HG03432 (cell line): ENCODE data around the gene DHX34.
"Not testable (repeated sequence)": the region's sequence is repeated elsewhere in the genome, so short reads cannot be mapped to it uniquely, and the experiment has no call there.

ENCODE experiments used
- ATAC-seq: cut with Tn5 transposase; IDR thresholded peaks from one replicate; pipeline ENCODE4 v1.9.1; 2021; ENCODE audit warnings: mild to moderate bottlenecking, moderate library complexity; ENCODE audit not compliant: unreplicated experiment

DHX34 gene

DNA sequence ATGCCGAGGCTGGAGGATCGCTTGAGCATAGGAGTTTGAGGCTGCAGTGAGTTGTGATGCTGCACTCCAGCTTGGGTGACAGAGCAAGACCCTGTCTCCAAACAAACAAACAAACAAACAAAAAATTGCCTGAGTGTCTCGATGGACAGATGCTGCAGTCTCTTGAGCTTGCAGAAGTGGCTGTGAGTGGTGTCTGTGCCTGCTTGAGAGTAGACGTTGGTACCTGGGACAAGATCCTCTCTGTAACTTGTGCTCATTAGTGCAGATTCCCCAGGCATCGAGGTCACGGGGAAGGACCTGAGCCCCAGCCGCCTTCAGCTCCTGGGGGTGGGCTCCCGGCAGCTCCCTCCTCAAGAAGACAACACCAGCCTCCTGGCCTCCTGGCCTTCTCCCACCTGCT lies 25.7 kb upstream of the DHX34 start:
- no peak for ATAC-seq

DNA sequence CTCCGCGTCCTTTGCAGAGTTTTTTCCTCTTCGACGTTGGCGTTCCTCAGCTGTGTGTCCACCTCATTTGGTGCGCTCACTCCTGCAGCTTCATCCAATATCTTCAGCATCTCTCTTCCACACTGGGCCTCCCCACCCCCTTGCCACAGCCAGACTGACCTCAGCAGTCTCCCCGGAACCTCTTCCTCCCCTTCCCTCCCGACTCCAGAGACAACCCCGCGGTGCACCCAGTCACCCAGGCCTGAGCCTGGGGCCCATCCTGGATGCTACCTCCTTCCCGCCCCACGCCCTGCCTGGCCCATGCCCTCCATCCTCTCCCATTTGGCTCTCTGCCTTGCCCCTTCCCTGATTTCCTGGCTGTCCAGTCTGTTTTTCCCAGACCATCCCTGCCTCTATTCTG lies 25.2 kb upstream of the DHX34 start:
- ATAC-seq = no peak

DNA sequence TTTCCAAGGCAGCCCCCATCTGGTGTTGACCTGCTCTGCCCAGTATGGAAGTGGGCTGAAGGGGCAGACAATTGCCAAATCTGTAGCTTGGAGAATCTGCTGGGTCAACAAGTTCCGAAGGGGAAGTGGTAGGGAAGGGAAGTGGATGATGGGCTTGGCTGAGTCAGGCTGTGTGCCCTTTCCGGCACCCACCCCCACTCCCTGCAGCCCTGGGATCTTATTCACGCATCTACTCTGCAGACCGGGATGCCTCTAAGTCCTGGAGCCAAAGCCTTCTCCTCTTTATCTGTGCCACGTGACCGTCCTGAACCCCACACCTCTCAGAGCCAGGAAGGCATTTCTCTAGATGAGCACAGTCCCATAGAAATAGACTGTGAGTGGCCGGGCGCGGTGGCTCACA lies 24.6 kb upstream of the DHX34 start:
- no peak for ATAC-seq

DNA sequence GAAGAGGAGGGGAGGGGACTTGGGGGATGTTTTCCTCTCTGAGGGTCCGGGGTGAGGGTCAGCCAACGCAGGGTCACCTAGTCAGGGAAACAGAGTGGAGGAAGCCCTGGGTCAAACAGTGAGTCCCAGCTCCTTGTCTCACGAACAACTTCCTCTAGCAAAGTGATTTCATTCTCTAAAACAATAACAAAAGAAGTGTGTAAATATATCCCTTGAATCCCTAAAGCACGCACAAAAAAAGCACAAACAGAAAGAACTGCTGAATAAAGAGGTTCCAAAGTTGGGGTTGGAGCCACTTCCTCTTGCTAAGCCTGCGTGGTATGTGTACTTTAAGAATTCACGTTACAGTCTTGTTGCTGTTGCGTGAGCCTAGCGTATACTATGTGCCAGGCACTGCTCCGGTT lies 18.6 kb upstream of the DHX34 start:
- no peak for ATAC-seq

- no peak for ATAC-seq
Observed at GRCh38 chr19:47331490-47331889, 17.6 kb upstream of the DHX34 start.

GRCh38 chr19:47331931-47332547 lies 17.1 kb upstream of the DHX34 start, which contains the start of gene C5AR2:
C5AR2 (plus strand) TSS chr19:47332175; CDS start chr19:47340800, 8,625 bp downstream.
- ATAC-seq = no peak

DNA sequence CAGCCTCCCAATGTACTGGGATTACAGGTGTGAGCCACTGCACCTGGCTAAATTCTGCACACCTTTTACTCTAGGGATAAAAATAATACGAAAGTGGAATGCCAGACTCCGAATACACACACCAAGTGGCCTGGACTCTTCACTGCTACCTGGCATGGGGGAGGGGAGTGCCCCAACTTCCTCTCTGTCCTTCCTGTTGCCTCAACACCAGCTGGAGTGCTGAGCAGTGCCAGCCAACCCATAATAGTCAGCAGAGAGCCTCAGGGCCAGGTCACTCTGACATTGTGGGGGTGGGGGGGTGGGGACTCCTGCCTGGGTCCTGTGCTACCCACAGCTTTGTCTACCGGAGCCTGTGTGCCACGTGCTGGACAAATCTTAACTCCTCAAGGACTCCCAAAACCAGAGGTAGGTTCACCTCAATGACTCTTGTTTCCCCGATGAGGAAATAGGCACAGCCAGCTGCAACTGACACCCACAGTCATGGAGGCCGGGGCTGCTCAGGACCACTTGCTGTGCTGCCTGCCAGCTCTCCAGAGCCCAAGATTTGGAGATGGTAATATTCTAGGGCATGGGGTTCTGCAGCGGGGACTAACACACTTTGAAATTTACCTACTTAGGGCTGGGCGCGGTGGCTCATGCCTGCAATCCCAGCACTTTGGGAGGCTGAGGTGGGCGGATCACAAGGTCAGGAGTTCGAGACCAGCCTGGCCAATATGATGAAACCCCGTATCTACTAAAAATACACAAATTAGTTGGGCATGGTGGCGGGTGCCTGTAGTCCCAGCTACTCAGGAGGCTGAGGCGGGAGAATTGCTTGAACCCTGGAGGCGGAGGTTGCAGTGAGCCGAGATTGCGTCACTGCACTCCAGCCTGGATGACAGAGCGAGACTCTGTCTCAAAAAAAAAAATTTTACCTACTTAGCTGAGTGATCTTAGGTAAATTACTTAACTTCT lies 12.1 kb upstream of the DHX34 start:
- ATAC-seq = not testable (repeated sequence)

GRCh38 chr19:47339196-47339880 lies 9.8 kb upstream of the DHX34 start:
- no peak for ATAC-seq

DNA sequence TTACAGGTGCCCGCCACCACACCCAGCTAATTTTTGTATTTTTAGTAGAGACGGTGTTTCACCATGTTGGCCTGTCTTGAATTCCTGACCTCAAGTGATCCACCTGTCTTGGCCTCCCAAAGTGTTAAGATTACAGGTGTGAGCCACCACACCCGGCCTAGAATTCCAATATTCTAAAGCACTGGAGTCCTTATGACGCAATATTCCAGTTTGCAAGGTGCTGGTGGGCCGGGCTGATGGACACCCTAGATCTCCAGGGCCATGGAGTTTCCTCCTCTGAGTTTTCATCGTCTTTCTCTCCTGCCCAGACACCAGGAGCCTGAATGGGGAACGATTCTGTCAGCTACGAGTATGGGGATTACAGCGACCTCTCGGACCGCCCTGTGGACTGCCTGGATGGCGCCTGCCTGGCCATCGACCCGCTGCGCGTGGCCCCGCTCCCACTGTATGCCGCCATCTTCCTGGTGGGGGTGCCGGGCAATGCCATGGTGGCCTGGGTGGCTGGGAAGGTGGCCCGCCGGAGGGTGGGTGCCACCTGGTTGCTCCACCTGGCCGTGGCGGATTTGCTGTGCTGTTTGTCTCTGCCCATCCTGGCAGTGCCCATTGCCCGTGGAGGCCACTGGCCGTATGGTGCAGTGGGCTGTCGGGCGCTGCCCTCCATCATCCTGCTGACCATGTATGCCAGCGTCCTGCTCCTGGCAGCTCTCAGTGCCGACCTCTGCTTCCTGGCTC lies 8.5 kb upstream of the DHX34 start:
- ATAC-seq = no peak

GRCh38 chr19:47341734-47342133 lies 7.4 kb upstream of the DHX34 start:
- ATAC-seq = no peak

- no peak for ATAC-seq
Observed at GRCh38 chr19:47343194-47343802, 5.8 kb upstream of the DHX34 start.

DNA sequence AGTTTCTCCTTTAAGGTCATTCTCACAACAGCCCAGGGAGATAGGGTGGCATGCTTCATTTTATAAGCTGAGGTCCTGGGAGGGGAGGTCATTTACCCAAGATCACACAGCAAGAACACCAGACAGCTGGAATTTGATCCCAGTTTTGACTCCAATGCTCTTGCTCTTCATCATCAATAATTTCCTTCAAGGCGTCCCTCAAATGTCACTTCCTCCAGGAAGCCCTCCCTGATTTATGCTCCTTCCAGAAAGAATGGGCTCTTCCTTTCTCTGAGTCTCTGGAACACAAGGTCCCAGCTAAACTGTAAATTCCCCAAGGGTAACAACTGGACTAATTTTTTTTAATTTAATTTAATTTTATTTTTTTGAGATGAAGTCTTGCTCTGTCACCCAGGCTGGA lies 4.7 kb upstream of the DHX34 start:
- no peak for ATAC-seq

DNA sequence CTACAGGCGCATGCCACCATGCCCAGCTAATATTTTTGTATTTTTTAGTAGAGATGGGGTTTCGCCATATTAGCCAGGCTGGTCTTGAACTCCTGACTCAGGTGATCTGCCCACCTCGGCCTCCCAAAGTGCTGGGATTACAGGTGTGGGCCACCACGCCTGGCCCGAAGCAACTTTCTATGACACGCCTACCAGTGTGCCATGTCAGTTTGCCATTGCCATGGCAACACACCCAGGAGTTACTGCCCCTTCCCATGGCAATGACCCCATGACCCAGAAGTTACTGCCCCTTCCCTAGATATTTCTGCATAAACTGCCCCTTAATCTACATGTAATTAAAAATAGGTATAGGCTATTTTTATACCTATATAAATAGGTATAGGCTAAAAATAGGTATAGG lies 3.1 kb upstream of the DHX34 start:
- not testable (repeated sequence) for ATAC-seq

DNA sequence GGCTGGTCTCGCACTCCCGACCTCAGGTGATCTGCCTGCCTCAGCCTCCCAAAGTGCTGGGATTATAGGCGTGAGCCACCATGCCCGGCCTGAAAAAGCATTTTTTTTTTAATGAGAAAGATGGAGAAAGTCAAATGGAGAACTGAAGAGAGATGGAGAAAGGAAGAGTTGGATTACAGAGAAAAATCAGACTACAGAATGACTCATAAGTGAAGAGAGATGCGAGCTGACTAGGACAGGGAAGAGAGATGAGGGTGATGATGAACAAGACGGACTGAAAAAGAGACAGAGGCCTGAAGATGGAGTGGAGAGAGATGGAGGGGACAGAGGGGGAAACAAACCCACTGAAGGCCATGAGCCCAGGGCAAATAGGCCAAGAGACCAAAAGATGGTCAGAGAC lies 1.5 kb downstream of the DHX34 start:
- ATAC-seq = no peak

DNA sequence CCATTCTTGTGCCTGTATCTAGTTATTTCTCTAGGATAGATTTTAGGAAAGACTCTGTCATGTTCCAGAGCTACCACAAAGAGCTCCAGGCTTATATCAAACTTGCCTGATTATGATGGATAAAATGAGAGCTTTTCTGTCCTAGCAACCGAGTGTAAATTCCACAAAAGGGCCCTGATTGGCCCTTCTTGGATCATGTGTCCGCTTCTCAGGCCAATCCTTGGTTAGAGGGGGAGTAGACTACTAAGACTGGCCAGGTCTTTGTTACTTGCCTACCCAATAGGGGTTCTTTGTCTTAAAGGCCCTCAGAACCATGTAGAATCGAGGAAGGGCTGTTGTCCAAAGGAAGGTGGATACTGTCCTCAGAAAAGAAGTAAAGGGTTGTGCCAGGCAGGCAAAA lies 2.4 kb downstream of the DHX34 start:
- no peak for ATAC-seq

- ATAC-seq = no peak
Observed at GRCh38 chr19:47352095-47352494, 3.0 kb downstream of the DHX34 start.

- ATAC-seq = no peak
Observed at GRCh38 chr19:47353307-47353712, 4.2 kb downstream of the DHX34 start.

DNA sequence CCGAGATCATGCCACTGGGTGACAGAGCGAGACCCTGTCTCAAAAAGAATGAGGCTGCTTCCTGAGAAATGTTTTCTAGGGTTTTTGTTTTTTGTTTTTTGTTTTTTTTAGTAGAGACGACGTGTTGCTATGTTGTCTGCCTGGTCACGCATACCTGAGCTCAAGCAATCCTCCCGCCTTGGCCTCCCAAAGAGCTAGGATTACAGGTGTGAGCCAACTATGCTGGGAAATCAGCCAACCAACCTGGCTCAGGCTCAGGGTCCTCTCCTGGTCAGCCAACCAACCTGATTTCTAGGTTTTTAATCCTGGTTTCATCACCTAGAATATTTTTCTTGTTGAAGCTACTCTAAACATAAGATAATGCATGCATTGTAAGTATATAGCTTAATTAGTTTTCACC lies 7.8 kb downstream of the DHX34 start:
- no peak for ATAC-seq

DNA sequence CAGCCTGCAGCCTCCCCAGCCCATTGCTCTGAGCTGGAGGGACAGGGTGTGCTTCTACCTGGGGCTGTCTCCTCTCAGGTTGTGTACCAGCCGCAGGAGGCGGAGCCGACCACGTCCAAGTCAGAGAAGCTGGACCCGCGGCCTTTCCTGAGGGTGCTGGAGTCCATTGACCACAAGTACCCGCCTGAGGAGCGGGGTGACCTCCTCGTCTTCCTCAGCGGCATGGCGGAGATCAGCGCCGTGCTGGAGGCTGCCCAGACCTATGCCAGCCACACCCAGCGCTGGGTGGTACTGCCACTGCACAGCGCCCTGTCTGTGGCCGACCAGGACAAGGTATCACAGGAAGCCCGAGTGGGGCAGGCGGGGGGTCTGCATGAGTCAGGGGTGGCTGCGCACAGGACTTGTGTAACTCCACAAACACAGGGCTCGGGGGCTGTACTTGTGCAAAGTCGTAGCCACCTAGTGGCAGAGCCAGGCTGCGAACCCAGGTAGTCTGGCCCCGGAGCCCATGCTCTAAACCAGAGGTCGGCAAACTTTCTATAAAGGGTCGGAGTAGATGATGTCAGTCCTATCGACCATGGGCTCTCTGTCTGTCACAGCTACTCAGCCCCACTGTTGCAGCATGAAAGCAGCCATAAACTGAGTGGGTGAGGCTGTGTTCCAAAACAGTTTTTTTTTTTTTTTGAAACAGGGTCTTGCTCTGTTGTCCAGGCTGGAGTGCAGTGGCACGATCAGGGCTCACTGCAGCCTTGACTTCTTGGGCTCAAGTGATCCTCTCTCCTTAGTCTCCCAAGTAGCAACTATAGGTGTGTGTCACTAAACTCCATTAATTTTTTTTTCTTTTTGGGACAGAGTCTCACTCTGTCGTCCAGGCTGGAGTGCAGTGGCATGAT lies 8.9 kb downstream of the DHX34 start:
- no peak for ATAC-seq

GRCh38 chr19:47358936-47359335 lies 9.8 kb downstream of the DHX34 start:
- no peak for ATAC-seq
